GM04504 (cell line): ENCODE data around the gene RPL36A.

ENCODE experiments used
- DNase-seq: peaks from one replicate; pipeline ENCODE4 v3.0.0-alpha.2; 2012; ENCODE audit warnings: low read depth

RPL36A gene

DNA sequence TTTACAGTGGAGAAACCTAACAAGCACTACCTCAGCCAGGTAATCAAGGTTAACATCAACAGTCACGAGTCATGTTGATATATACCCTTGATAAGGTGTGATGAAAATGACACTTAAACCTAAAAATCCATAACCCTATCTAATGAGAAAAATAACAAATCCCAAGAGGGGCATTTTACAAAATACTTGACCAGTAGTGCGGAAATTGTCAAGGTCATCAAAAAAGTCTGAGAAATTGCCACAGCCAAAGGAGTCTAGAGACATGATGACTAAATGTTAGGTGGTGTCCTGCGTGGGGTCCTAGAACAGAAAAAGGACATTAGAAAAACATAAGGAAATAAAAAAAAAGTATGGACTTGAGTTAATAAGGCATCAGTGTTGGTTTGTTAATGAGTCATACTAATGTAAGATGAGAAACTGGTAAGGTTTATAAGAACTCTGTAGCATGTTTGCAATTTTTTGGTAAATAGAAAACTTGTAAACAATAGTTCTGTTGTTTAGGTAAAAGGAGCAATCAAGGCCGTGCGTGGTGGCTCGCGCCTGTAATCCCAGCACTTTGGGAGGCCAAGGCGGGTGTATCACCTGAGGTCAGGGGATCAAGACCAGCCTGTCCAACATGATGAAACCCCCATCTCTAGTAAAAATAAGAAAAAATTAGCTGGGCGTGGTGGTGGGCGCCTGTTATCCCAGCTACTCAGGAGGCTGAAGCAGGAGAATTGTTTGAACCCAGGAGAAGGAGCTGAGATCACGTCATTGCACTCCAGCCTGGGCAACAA lies 2.9 kb downstream of the RPL36A start:
- no peak for DNase-seq

DNA sequence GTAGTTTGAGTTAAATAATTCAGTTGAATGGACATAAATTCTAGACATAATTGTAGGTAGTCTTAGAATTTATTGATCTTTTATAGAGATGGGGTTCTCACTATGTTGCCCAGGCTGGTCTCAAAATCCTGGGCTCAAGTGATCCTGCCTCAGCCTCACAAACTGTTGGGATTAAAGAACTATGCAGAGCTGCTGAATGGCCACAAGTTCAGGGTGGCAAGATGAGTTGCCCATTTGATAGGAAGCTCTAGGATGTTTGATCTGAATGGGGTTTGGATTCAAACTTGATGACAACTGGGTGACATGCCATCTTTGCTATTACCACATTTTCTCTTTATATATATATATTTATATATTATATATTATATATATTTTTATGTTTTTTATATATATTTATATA lies 3.6 kb downstream of the RPL36A start:
- no peak for DNase-seq

DNA sequence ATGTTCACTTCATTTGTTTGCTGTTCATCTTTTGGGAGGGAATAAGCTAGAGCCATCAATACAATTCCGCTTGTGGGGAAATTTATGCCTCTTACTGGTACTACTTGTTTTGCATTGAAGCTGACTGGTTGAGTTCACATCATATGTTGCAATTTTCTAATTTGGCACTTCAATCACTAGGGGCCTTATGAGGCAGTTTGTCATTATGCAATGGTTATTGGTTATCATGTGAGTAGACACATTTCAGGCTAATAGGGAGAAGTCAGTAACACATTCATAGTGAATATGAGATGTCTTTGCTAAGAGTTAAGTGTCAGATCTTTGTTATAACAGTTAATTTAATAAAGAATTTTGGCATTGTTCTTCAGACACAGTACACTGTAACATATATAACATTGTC lies 5.0 kb downstream of the RPL36A start:
- DNase-seq, result no peak

DNA sequence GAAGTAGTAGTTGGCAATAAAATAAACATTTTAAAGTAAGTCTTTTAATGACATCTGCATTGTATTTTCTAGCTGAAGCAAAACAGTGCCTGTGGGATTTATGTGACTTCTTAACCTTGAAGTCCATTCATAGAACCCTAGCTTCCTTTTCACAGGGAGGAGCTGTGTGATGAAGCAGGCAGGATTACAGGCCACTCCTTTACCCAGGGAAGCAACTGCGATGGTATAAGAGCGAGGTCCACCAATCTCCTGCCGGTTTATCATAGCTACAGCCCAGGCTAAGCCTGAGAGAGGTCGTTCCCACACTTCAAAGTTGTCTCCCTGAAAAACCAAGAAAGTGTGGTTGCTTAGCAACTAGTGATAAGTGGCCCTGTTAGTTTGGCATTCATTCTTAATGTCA lies 7.0 kb downstream of the RPL36A start:
- DNase-seq, result no peak

DNA sequence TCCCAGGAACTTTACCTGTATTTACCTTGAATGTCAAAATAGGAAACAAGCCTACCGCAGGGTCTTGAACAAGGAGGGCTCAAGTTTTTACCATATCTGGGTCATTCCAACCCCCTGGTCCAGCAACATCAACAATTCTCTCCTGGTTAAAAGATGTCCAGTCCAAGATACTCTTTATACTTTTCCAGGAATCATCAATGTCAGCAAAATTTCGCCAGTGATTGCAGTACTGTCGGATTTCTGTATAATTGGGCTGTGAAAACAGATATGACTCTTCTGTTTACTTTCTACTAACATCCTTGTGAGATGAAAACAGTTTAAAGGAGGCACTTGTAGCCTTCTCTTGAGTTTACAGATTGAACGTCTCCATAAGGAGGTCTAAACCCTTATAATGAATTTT lies 7.9 kb downstream of the RPL36A start:
- DNase-seq, result no peak

DNA sequence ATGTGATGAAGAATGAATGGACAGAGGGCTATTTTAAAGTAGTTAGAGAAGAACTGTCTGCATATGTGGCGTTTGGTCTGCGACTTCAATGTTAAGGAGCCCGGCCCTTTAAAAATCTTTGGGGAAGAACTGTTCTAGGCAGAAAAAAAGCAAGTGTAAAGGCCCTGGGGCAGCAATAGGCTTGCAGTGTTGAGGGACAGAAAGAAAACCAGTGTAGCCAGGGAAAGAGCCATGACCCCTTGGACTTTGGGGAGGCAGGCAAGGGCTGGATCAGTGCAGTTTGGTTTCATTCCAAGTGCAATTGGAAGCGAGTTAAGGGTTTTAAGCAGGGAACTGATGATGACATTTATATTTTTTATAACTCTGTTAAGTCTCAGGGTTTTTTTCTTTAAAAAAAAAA lies 9.0 kb downstream of the RPL36A start:
- no peak for DNase-seq

DNA sequence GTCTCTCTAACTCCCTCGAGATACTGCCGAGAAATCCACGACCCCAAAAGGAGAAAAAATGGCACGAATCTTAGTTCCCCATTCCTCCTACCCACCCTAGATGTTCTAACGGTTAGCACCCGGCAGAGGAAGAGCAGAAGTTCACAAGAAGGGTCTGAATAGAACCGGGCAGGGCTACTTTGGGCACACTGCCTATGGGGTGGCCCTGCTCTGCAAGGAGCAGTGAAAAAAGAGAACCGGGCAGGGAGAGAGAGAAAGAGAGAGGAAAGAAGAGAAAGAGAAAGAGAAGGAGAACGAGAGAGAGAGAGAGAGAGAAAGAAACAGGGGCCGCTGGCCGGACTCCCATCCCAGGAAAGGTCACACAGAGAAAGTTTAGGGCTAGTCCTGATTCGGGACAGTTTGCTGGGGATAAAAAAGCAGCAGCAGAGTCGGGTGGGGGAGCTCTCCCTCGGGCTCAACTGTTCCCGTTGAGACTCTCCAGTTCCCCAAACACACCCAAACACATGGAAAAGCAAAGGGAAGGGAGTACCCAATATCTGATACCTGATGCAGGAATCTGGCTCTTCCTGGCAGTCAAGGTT lies 16.4 kb downstream of the RPL36A start:
- DNase-seq, result no peak

DNA sequence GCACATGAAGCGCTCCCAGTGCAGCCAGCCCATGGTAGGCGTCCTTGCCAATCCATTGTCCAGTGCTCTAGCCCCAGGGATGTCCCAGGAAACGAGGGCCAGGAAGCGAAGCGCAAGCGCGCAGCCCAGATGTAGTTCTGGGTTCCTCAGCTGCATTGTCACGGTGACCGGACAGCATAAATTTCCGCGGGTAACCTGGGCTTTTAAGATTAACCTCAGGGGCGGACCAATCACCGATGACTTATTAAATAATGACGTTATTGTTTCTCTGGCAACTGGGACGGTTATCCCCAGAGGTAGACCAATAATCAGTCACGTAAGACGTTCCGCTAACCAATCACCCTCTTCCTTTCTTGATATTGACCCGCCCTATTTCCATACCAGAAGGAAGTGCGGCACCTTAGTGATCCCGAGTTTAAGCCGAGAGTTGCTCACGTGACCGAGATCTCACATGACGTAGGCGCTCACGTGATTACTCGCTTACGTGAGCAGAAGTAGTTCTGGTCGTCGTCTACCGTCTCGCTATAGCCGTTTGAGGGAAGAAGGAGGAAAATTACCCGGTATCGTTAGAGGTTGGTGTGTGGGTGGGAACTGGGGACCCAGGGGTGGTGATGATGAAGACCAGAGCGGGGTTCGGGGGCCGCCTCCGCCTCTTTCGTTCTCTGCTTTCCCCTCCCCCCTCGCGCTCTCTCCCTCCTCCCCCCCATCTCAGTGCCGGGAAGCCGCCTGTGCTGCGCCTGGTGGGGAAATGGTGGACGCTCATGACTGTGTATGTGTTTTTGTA lies 17.1 kb downstream of the RPL36A start, which contains the start of the genes GLA and HNRNPH2:
Gene GLA, minus strand, starts transcription at position 178 of the 784 bp plus-strand sequence. Its CDS starts 22 bp downstream, at position 156.
Gene HNRNPH2, plus strand, starts transcription at position 475 of the 784 bp plus-strand sequence. CDS start 3,767 bp downstream, outside the sequence.
- DNase-seq, result peak; percentile 95

DNA sequence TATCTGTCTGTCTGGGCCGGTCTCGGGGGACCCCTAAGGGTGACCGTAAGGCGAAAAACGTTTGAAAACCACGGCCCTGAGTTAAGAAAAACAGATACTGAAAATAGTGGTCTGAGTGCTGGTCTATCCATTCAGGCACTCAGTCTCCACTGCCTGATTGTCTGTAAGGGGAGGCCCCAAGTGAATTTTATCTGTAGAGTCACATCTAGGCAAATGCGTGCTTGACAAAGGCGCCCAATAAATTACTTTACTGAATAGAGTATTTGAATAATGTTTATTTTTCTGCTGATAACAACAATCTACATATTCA lies 17.7 kb downstream of the RPL36A start:
- DNase-seq, result no peak

DNA sequence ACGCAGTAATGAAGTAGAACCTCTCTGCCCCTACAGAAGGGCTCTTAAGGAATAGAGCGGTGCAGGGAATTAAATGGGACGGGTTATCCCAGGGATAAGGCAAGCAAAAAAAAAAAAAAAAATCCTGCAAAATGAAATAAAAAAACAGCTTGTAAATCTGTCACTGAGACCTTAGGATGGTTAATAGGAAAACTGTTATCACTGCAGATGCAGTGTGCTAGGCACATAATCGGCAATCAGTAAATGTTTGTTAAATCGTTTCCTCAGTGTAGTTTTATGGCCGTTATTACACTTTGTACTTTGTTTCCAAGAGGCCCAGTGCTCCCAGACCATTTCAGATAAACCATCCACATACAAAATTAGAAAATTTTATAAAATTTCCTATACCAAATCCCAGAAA lies 18.2 kb downstream of the RPL36A start:
- no peak for DNase-seq

DNA sequence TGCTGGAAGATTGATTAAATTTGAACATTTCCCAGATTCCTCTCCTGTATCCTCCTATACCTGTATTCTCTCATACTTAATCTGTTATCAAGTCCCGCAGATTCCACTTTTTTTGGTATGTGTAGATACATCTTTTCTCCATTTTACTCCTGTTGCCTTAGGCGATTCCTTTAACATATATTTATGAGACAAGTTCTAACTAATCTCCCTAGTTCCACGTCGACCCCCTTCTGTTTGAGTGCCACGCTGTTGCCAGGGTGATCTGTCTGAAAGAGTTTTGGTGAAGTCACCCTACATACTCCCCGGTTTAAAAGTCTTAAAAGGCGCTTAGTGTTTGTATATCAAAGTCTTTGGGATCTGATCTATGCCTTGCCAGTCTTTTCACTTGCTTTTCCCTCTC lies 19.6 kb downstream of the RPL36A start:
- no peak for DNase-seq

DNA sequence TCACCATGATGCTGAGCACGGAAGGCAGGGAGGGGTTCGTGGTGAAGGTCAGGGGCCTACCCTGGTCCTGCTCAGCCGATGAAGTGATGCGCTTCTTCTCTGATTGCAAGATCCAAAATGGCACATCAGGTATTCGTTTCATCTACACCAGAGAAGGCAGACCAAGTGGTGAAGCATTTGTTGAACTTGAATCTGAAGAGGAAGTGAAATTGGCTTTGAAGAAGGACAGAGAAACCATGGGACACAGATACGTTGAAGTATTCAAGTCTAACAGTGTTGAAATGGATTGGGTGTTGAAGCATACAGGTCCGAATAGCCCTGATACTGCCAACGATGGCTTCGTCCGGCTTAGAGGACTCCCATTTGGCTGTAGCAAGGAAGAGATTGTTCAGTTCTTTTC lies 21.2 kb downstream of the RPL36A start:
- no peak for DNase-seq

DNA sequence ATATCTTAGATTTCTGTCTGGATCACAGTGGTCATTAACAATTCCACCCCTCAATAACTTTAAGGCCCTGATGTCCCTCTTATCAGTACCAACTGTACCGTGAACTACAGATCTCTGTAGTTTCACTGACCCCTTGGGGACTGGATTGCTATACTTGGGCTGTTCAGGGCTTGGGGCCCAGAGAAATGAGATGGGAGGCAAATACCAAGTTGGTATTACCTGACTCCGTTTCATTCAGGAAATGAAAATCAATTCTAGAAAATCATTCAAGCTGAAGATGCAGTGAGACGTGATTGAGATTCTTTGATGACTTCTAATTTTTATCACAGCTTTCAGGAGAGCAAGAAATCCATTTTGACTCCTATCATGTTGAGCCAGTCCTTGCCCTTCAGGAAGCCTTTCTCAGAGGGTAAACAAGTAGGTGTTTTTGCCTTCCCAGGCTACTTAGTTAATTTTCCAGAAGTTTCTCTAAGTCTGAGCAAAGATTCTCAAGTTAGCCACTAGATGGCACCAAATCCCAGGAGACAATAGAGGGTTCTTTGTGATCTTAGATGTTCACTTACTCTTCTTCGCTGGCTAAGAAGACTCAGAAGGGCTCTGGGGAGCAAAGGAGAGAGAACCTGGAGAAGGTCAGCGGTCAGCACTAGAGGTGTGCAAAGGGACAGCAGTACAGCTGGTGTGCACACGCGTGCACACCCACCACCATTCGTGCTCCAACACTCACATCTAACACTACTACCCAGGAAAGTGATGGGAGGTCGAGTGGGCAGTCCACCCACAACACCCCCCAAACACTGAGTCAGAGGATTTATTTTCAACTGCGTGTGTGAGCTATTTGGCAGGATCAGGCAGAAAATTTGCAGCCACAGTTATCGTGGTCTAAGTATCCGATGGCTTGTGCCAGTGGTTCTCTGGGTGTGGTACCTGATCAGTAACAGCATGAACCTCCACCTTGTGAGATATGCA lies 24.7 kb downstream of the RPL36A start:
- DNase-seq, result peak; percentile 51

DNA sequence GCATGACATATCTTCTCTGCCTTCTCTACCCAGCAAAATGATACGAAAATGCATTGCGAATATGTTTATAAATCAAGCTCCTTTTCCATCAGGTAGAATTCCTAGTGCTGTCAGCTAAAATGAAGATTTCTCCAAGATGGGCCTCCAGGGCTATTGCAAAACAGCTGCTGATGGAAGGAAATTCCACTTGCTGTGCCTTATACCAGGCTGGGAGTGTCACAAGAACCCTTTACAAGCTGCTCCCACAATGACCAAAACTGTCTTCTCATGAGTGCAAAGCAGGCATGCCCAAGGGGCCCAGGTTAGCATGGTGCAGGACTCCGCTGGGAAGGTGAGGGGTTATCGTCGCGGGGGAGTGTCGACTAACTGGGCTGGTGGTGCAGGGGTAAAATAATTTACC lies 25.9 kb downstream of the RPL36A start:
- no peak for DNase-seq

DNA sequence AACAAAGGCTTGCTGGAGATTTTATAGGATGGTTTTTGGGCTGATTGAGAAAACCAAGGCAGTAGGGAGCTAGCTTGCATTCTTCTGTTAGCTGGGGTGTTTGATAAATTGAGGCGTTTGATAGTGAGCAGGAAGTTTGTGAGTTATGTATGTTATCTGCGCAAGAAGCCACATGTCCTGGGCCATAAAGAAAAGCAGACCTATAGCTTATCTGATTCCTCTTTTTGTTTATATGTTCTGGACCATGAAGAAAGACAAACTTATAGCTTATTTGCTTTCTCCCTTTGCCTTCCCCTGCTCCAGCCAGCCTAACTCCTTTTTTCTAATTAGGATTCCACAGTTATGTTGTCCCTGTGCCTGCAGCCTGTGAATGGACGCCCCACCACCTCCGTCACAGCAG lies 26.4 kb downstream of the RPL36A start:
- no peak for DNase-seq

DNA sequence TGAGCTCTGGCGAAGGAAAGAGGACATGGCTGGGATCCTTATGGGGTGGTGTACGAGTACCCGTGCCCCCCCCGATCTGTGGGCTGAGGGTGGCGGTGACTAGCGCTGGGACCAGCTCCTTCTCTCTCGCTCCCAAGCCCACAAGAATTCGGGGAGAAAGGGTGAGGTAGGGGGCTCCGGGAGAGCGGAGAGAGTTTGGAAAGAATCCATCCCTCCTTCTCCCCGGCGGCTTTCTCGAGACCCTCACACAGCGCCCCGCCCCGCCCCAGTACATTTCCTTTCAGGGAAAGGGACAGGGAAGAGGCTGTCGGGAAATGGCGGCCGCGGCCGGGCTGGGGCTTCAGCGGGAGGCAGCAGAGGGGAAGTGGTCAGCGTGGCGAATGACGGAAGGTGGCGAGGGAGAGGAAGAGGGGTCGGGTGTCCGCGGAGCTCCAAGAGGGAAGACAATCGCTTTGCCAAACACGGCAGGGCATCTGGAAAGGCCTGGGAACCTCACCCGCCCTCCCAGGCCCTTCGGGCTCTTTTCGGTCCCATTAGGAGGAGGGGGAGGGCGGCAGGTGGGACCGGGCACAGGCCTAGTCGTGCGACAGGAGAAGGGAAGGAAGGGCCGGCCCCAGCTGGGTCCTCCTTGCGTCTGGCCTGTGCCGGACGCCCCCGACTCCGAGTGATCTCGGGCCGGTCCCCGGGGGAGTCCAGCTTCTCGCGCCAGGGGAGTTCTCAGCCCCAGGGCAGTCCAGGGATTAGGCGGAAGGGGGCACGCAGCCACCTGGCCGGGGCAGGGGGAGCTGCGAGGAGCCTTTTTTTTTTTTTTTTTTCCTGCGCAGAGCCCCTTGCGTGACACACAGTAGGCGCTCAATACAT lies 27.4 kb downstream of the RPL36A start:
- no peak for DNase-seq

DNA sequence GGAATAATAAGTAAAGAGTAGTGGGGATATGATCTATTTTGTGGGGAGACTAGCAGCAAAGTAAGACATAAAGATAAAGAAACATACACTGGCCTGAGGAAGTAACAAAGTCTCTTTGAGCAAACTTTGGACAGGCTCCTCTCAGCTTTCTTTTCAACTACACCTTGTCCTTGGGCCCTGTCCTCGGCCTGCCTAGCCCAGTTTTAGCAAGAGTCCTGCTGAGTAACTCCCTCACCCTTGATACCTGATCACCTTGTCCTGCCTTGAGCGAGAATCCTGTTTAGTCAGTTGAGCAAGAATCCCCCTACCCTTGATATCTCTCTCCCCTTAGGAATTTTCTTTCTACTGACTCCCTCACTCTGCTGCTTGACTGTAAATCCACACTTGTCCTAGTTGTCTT lies 28.7 kb downstream of the RPL36A start:
- no peak for DNase-seq

DNA sequence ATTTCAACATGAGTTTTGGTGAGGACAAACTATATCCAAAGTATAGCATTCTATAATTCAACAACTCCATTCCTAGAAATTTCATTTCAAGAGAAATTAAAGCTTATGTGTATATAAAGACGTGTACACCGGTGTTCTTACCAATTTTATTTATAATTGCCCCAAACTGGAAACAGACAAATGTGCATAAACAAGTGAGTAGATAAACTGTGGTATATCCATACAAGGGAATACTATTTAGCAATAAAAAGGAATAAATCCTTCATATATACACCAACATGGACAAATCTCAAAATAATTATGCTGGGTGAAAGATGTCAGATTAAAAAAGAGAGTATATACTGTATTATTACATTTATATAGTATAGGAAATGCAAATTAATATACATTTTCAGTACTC lies 37.1 kb downstream of the RPL36A start:
- DNase-seq, result no peak

DNA sequence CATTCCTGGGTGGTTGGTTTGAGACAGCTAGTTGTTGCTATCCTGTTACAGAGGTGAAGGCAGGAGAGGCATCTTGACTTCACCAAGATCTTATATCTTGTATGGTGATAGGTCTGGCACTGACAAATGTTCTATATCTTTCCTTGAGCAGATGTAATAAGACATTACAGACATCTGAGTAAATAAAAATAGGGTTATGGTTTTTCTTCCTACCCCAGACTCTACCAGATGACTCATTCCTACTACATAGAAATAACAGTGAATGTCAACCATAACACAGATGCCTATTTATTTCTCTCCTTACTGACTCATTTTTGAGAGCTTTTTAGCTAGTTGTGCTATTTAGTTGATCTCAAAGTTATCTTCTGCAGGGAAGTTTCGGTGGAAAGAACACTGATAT lies 39.1 kb downstream of the RPL36A start:
- no peak for DNase-seq

DNA sequence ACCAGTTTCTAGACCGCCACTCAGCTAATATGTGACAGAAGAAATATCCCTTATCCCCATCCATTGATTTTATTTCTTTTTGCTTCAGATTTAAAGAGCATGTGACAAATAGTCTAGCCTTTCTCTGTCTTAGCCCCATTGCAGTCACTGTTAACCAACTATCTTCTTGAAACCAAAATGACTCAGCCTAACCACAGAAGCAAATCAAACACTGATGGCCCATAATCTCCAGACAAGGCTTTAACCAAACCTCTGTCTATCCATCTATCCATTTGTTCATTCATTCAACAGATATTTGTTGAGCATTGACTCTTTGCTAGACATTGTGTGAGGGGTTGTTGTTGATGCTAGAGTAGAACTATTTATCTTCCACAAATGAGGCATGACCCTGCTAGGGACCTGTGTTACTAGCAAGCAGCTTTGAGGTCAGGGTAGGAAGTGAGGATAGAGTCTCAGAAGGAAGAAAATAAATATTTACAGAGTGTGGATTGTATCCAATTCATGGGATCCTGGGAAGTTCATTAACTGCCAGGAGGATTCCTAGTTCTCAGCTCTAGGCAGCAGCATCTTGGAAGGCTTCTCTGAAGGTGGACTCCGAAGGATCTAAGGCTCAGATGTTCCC lies 39.8 kb downstream of the RPL36A start:
- no peak for DNase-seq

DNA sequence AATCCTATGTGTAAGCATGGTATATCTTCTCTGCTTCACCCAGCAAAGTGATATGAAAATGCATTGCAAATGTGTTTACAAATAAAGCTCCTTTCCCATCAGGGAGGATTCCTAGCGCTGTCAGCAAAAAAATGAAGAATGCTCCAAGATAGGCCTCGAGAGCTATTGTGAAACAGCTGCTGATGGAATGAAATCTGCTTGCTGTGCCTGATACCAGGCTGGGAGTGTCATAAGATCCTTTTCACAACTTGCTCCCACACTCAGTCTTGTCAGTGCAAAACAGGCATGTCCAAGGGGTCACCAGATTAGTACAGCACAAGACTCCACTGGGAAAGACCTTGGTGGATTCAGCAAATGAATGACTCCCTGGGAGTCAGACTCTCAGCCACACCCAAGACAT lies 51.3 kb downstream of the RPL36A start:
- no peak for DNase-seq
